Measurements from ENCODE around the gene NSUN2.

Gene NSUN2

DNA sequence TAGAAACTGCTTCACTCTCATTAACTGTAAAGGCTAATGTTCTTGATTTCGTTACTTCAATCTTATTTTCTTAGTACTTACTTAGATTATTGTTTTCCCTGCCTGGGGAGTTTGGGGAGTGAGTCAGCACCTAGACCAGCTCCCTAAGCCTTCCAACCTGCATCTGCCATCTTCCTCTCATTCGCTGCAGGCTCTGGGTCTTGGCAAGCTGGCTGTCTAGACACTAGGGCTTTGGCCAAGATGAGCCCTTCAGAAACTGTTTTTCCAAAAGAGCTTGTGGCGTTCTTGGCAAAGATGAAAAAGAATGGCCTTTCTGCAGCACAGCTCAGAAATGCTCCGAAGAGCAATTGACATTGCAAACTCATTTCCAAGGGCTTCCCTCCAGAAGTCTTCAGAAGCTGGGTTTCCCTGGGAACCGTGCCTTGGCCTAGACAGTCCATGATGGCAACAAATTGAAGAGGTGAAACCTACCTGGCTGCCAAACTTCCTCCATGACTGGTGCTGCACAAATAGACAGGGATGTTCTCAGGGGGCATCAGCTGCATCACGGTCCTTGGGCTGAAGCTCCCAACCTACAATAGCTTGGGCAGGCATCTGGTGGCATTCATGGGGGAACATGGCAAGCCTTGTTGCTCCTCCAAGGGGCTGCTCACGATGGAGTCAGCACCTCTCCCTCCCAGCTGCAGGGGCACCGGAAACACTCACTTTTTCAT, 76.6 kb downstream of the NSUN2 start:
- no peak for DNase-seq (ENCODE audit: low read depth in 2 of 2)

DNA sequence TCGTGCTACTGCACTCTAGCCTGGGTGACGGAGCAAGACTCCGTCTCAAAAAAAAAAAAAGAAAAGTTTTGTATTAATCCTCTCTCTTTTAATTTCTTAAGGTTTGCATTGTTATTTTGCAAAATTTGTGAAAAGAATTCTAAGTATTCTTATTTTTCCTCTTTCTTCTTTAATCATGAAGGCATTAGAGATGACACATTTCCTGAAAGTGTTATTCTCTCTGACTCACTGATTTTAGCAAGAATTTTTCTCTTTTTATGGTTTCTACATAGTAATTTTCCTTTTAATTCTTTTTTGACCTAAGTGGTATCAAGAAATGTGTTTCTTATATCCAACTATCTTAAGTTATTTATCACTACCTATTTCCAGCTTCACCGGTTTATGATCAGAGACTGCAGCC, 78.0 kb downstream of the NSUN2 start:
- no peak for DNase-seq (ENCODE audit: low read depth in 2 of 2)

DNA sequence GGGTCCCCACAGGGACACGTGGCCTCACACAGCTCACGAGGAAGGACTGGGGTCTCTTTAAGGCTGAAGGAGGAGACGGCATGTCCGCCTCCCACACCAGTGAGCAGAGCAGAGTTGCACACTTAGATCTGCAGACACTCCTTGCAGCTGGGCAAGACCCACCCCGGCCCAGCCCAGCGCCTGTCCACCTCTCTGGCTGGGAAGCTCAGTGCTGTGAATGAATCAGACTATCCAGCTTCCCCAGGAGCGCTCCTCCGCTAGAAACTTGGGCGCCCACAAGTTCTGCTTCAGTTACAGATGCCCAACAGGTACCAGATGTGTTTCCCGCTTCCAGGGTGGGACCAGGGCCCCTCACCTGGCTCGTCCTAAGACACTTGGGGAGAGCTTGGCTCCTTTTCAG, 78.9 kb downstream of the NSUN2 start:
- DNase-seq (ENCODE audit: low read depth in 2 of 2): no peak

DNA sequence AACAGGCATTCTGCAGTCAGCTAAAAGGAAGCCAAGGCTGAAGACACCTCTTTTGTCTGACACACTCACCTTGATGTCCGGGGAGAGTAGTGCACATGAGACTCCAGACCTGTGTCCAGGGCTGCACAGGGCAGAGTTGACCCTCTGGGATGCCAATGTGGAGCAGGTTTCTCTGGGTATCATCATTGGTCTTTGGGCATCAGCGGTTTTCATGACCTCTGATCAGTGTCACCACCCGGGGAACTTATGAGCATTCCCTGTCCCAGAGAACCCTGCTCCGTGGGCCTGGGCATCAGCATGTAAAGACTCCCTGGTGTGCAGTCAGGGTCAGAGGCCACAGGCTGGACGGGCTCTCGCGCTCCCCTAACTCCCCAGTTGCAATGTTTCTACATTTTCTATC, 80.2 kb downstream of the NSUN2 start:
- DNase-seq (ENCODE audit: low read depth in 2 of 2): no peak

DNA sequence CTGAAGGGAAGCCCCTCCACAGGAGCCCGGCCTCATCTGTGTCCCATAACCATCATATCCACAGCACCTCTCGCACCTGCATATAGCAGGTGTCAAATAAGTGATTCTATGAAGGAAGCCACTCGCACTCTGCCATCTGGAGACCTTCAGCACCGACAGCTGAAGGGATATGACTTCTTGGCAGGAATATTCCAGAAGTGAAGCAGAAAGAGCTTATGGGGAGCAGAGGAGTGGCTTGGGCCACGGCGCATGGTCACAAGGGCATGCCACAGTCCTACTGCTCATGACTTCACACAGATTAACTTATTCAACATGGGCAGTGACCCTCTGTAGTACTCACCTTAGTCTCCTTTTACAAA, 80.9 kb downstream of the NSUN2 start:
- no peak for DNase-seq (ENCODE audit: low read depth in 2 of 2)

DNA sequence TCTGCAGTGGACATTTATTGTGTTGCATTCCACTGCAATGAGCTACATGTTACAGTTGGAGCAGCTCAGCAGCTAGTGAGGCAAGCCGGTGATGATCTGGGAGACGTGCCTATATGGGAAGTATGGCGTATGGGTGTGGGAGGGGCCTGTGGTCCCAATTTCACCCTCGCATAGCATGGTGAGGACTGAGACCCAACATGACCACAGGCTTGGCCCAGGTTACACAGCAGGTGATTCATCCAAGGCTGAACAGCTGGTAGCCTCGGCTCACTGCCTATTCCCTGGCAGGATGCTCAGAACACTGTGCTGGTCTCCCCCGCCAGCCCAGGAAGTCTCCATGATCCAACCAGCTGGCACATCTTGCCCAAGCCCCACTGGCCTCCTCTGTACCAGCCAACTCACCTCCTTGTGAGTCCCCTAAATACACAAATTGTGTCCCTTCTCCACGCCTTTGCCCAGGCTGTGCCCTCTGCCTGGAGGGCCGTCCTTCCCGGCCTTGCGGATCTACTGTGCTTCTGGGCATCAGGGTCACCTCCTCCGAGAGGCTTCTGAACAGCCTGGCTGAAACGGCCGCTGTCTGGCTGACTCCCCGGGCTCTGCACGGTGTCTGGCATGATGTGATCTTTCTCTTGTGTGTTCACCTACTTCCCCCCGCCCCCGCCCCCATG, 81.4 kb downstream of the NSUN2 start:
- no peak for DNase-seq (ENCODE audit: low read depth in 2 of 2)

DNA sequence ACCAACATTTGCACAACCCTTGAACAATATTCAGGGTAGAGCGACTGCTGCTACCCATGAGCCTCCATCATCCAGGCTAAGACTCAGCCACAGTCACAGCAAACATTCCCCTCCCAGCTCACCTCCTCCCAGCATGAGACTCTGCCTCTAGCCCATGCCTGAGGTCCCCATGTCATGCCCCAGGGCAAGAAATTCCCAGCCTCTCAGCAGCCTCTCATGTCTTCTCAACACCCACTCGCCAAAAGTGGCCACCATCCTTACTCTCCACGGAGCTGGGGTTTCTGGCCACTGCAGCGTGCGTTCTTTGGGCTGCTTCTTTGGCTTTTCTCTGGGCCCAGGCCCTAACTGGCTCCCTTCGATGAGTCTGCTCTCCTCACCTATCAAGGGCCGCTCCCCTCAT, 82.2 kb downstream of the NSUN2 start:
- no peak for DNase-seq (ENCODE audit: low read depth in 2 of 2)
